Renal pelvis (tissue), 4 donors: ENCODE measurements around the gene ATRN. TPM values are rescaled to one million over a fixed set of nuclear protein-coding genes. Genes with fewer than 3 reads are reported as not detected.

ENCODE experiments used
- DNase-seq: peaks from one replicate; pipeline ENCODE4 v3.0.0-alpha.2; 2013
- polyA plus RNA-seq, 3 donors: library from polyadenylated mRNA; unstranded; fragments of 120-200 nt; gene quantifications; one replicate each; pipeline ENCODE4 v1.2.1, GENCODE V29; 2013; ENCODE audit not compliant: insufficient read length in 3 of 3

The ATRN gene
- polyA plus RNA-seq, 3 donors, result 47.6 to 56.7 (median 53.5) TPM

DNA sequence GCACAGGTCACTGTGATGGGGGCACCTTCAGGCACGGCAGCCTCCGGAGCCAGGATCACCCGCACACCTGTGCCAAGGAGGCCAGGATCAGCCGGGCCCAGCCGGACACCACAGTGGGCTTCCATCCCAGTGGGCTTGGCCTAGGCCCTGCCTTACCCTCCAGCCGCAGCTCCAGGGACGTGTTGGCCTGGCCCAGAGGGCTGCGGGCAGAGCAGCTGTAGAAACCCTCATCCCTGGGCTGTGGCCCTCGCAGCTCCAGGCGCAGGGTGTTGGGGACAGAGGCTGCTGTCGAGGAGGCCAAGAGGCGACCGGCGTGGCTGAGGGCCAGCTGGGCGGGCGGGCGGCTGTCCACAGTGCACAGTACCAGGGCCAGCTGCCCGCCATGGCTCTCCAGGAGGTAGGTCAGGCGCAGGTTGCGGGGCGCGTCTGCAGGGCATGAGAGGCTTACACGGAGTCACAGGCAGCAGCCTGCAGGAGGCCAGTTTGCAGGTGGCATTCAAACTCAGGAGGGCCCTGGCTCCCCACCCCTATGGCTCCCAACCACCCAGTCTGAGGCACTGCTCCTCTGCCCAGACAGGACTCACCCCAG lies 222.0 kb downstream of the ATRN start:
- DNase-seq, result no peak

DNA sequence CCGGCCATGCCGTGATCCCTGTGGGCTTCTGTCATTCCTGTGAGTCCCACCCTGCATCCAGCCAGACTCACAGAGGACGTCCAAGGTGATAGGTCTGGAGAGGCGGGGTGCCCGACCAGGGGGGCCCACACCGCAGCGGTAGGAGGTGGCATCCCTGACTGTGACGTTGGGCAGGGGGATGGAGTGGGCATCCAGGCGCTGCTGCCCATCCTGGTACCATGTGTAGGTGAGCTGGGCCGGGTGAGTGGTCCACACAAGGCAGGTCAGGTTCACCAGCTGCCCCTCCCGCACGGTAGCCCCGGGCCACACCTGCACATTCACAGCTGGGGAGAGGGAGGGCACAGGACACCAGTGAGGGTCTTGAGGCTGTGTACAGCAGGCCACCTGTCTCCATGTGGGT lies 222.6 kb downstream of the ATRN start:
- DNase-seq, result no peak

DNA sequence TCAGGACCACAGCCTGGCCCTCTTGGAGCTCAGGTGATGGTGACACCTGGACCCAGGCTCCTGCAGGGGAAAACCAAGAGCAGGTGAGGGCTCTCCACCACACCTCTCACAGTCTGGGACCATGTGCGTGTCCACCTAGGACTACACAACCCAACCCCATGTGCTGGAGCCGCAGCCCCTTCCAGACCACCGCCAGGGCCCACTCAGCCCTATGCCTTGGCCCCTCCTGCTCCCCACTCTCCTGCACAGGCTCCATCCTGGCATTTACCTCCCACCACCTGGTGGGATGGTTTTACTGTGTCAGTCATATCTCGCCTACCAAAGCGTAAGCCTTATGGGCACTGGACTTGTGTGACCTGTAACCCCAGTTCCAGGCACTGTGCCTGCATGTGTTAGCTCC lies 224.0 kb downstream of the ATRN start:
- DNase-seq, result no peak

DNA sequence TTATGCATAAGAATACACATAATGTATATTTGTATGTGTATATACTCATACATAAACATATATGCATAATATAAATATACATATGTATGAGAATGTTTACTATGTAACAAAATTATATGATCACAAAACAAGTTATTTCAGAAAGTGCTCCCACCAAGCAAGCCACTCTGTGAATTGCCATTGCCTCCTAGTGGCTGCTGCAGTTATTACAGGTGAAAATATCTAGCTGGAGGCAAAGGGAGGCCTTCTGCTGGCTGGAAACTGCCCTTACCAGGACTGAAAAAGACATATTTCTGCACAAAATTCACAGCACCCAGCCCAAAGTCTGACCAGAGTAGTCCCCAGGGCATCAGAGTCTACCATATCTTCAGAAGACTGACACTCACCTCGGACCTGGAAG lies 225.4 kb downstream of the ATRN start:
- DNase-seq, result no peak

DNA sequence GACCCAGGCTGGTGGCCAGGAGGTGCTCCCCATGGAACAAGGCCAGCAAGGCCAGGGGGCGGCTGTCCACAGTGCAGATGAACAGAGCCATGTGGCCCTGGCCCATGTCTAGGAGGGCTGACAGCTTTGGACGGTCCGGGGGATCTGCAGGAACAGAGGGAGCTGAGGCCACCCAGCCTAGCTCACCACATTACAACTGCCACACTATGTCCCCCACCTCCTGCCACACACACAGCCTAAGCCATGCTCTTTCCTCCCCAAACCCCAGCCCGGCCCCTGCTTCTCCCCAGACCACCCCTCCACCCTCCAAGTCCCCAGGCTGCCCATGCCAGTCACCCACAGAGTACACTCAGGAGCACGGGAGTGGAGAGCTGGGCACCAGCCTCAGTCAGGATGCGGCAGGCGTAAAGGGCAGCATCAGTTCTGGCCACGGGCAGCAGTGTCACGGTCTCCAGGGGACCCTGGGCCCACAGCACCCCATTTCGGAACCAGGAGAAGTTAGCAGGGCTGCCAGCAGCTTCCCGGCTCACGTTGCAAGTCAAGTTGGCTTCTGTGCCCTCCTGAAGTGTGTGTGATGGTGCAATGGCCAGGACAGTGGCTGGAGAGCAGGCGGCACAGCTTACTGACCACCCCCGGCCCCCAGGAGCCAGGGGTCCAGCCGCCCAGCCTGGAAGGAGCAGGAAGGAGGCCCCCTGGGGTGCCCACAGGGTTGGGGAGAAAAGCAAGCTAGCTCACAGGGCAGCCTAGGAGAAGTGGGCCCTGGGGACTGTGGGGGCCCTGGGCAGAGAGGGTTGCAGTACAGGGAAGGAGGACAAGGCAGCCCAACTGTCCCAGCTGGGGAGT lies 226.1 kb downstream of the ATRN start:
- DNase-seq, result no peak

DNA sequence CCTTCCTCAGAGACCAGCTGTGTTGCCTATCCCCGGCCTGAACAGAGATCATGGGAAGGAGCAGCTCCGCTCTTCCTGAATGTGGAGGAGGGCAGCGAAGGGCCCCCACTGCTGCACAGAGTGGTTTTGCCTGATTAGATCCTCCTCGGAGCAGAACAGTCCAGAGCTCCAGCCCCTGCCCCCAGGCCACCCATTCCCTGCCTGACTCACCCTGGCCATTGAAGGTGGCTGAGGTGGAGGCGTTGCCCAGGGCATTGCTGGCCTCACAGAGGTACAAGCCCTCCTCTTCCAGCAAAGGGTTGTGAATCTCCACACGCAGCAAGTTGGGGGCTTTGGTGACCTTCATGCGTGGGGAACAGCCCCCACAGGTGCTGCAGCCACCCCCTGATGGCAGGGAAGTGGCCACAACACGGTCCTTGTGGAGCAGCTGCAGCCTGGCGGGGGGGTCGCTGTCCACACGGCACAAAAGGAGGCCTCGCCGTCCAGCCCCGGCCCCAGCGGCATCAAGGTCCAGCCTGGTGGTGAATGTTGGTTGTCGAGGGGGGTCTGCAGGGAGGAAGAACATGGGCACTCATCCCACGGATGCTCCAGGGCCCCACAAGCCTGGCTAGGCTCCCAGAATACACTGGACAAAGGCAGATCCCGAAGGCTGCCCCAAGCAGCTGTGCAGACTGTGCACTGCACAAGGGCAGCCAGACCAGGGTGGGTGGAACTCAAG lies 226.9 kb downstream of the ATRN start:
- no peak for DNase-seq

DNA sequence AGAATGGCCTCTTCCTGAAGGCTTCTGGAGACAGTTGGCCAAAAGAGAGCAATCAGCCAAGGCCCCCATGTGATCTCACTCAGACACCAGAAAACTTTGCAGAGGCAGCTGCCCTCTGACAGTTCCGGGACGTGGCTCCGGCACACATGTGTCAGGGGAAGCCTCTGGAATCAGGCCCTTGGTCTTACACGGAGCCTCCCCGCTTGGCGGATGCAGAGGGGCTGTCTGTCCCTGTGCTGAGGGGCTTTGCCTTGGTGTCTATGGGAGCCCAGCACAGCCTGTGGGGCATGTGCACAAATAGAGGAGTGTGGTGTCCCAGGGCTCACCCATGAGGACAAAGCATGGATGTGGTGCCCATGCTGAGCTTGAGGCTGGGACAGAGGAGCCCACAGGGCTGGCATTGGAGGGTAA lies 227.8 kb downstream of the ATRN start:
- no peak for DNase-seq

DNA sequence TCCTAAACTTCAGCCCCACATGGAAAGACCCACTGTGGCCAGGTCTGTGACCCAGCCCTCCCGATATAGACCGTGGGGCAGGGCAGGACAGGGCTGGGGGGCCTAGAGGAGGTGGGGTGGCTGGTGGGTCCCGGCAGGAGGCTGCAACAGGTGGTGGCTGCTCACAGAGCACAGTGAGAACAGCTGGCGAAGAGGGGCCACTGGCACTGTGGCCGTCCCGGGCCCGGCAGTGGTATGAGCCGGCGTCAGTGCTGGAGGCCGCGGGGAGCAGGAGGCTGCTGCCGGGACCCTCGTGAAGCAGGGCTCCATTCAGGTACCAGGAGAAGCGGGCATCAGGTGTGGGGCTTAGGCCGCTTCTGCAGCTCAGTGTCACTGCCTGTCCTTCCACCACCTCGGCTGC lies 228.2 kb downstream of the ATRN start:
- no peak for DNase-seq

Other genes with a start within 250 kb of the ATRN start
- gene SLC4A11, start 231.8 kb upstream of the ATRN start, polyA plus RNA-seq, result 1 to 10 TPM; 2.3 to 3.6 (median 3.0) TPM
- gene DNAAF9, start 63.3 kb upstream of the ATRN start, polyA plus RNA-seq, result 10 to 100 TPM; 24.9 to 38.2 (median 35.4) TPM
- gene GFRA4, start 192.4 kb downstream of the ATRN start, polyA plus RNA-seq, result under 1 TPM; 0.16 to 0.23 (median 0.21) TPM
- gene ADAM33, start 211.0 kb downstream of the ATRN start, polyA plus RNA-seq, result 10 to 100 TPM in 2 of 3 donors, 1 to 10 TPM in 1; 6.3 to 13.3 (median 11.3) TPM
- 1 to 10 TPM in 2 of 3 donors, under 1 TPM in 1; 0.96 to 1.4 (median 1.3) TPM for gene SIGLEC1, start 241.6 kb downstream of the ATRN start, polyA plus RNA-seq